ENCODE results near the gene CETP. TPM values are rescaled to one million over a fixed set of nuclear protein-coding genes. Genes with fewer than 3 reads are reported as not detected.
A peak's percentile ranks its signal among the peaks of the same experiment; 100 is the strongest.

Gene CETP
- total RNA-seq, 1 donor from 2014 or later: not detected

GRCh38 chr16:56950051-56950450 lies 11.7 kb upstream of the CETP start:
- Mint-ChIP-seq H3K36me3 (ENCODE audit: low read depth, unreplicated experiment) (peaks cover 5% of the 10 kb centered on the region), H3K4me1 (ENCODE audit: low read depth, unreplicated experiment) (peaks cover 4% of the 10 kb centered on the region), H3K9me3 (ENCODE audit: unreplicated experiment) (no peaks in the 10 kb centered on the region), H3K27me3 (ENCODE audit: low read depth, unreplicated experiment) (no peaks in the 10 kb centered on the region), H3K27ac (ENCODE audit: unreplicated experiment) (no peak overlapping the region), H3K4me3 (ENCODE audit: unreplicated experiment) (no peak overlapping the region)
- Histone ChIP-seq H3K27ac (ENCODE audit: low read depth, low read length) (no peak overlapping the region), H3K4me1 (ENCODE audit: insufficient read depth, low read length) (peaks cover 5% of the 10 kb centered on the region), H3K9ac (ENCODE audit: low read length) (no peak overlapping the region), H2AFZ (ENCODE audit: low read depth, low read length) (no peak overlapping the region), H3K9me3 (ENCODE audit: insufficient read depth, low read depth, low read length) (no peaks in the 10 kb centered on the region), H3K79me2 (ENCODE audit: insufficient read depth, low read length) (no peaks in the 10 kb centered on the region), H3K4me2 (ENCODE audit: low read length) (no peak overlapping the region), H3K27me3 (ENCODE audit: insufficient read depth, low read length) (no peaks in the 10 kb centered on the region), H4K20me1 (ENCODE audit: insufficient read depth, low read length) (peaks cover 29% of the 10 kb centered on the region), H3K4me3 (ENCODE audit: insufficient read depth, low read depth, low read length) (no peak overlapping the region), H3K36me3 (ENCODE audit: insufficient read depth, low read length) (peaks cover 11% of the 10 kb centered on the region)
- FAIRE-seq (no peak), DNase-seq (ENCODE audit: low read depth) (no peak)
- TF ChIP-seq EZH2 (IDR thresholded peaks at IDR 0.05; ENCODE audit: insufficient read depth, low read length): no peak
- no peak for TF ChIP-seq CTCF (IDR thresholded peaks at IDR 0.05; ENCODE audit: insufficient read depth, low read depth, low read length)

- no peak overlapping the region for H3K27ac ChIP-seq (ENCODE audit: low read depth, low read length)
- Mint-ChIP-seq H3K36me3 (ENCODE audit: low read depth, unreplicated experiment) (peaks cover 5% of the 10 kb centered on the region), H3K4me3 (ENCODE audit: unreplicated experiment) (no peak overlapping the region), H3K27me3 (ENCODE audit: low read depth, unreplicated experiment) (no peaks in the 10 kb centered on the region), H3K27ac (ENCODE audit: unreplicated experiment) (no peak overlapping the region), H3K4me1 (ENCODE audit: low read depth, unreplicated experiment) (peaks cover 4% of the 10 kb centered on the region), H3K9me3 (ENCODE audit: unreplicated experiment) (no peaks in the 10 kb centered on the region)
- no peak for FAIRE-seq
- H2AFZ ChIP-seq (ENCODE audit: low read depth, low read length): no peak overlapping the region
- H3K4me3 ChIP-seq (ENCODE audit: insufficient read depth, low read depth, low read length): no peak overlapping the region
- no peak overlapping the region for H3K9ac ChIP-seq (ENCODE audit: low read length)
- TF ChIP-seq EZH2 (IDR thresholded peaks at IDR 0.05; ENCODE audit: insufficient read depth, low read length) (no peak), CTCF (IDR thresholded peaks at IDR 0.05; ENCODE audit: insufficient read depth, low read depth, low read length) (no peak)
- no peak for DNase-seq (ENCODE audit: low read depth)
- peaks cover 7% of the 10 kb centered on the region for H3K36me3 ChIP-seq (ENCODE audit: insufficient read depth, low read length)
- H4K20me1 ChIP-seq (ENCODE audit: insufficient read depth, low read length): peaks cover 25% of the 10 kb centered on the region
- H3K4me2 ChIP-seq (ENCODE audit: low read length): no peak overlapping the region
- no peaks in the 10 kb centered on the region for H3K27me3 ChIP-seq (ENCODE audit: insufficient read depth, low read length)
- no peaks in the 10 kb centered on the region for H3K9me3 ChIP-seq (ENCODE audit: insufficient read depth, low read depth, low read length)
- H3K4me1 ChIP-seq (ENCODE audit: insufficient read depth, low read length): peaks cover 1% of the 10 kb centered on the region
- no peaks in the 10 kb centered on the region for H3K79me2 ChIP-seq (ENCODE audit: insufficient read depth, low read length)
These were observed 11.3 kb upstream of the CETP start for GRCh38 chr16:56950455-56950854.

- H3K4me3 Mint-ChIP-seq (ENCODE audit: unreplicated experiment): peak overlapping the region; percentile 45
- H3K27ac ChIP-seq (ENCODE audit: low read depth, low read length): no peak overlapping the region
- no peak for FAIRE-seq
- H3K4me2 ChIP-seq (ENCODE audit: low read length): no peak overlapping the region
- H3K9ac ChIP-seq (ENCODE audit: low read length): no peak overlapping the region
- peaks cover 5% of the 10 kb centered on the region for H3K36me3 Mint-ChIP-seq (ENCODE audit: low read depth, unreplicated experiment)
- H3K36me3 ChIP-seq (ENCODE audit: insufficient read depth, low read length): peaks cover 3% of the 10 kb centered on the region
- H3K9me3 ChIP-seq (ENCODE audit: insufficient read depth, low read depth, low read length): no peaks in the 10 kb centered on the region
- H4K20me1 ChIP-seq (ENCODE audit: insufficient read depth, low read length): peaks cover 24% of the 10 kb centered on the region
- H3K4me1 Mint-ChIP-seq (ENCODE audit: low read depth, unreplicated experiment): peaks cover 4% of the 10 kb centered on the region
- H3K4me3 ChIP-seq (ENCODE audit: insufficient read depth, low read depth, low read length): no peak overlapping the region
- H3K4me1 ChIP-seq (ENCODE audit: insufficient read depth, low read length): no peaks in the 10 kb centered on the region
- H3K9me3 Mint-ChIP-seq (ENCODE audit: unreplicated experiment): no peaks in the 10 kb centered on the region
- H3K27me3 ChIP-seq (ENCODE audit: insufficient read depth, low read length): no peaks in the 10 kb centered on the region
- no peaks in the 10 kb centered on the region for H3K27me3 Mint-ChIP-seq (ENCODE audit: low read depth, unreplicated experiment)
- TF ChIP-seq EZH2 (IDR thresholded peaks at IDR 0.05; ENCODE audit: insufficient read depth, low read length) (no peak), CTCF (IDR thresholded peaks at IDR 0.05; ENCODE audit: insufficient read depth, low read depth, low read length) (peak; percentile 41)
- no peaks in the 10 kb centered on the region for H3K79me2 ChIP-seq (ENCODE audit: insufficient read depth, low read length)
- H3K27ac Mint-ChIP-seq (ENCODE audit: unreplicated experiment): no peak overlapping the region
- DNase-seq (ENCODE audit: low read depth): no peak
- H2AFZ ChIP-seq (ENCODE audit: low read depth, low read length): no peak overlapping the region
These were observed 10.6 kb upstream of the CETP start for GRCh38 chr16:56950881-56951771.

All from astrocyte (in vitro differentiated cells and primary cell).